ENCODE data around the gene CCL11.
A peak's percentile ranks its signal among the peaks of the same experiment; 100 is the strongest.
"Not testable (repeated sequence)": the region's sequence is repeated elsewhere in the genome, so short reads cannot be mapped to it uniquely, and the experiment has no call there.

Gene CCL11

GRCh38 chr17:34312080-34312479 is 26.5 kb downstream of the CCL11 start:
- no peak for DNase-seq

- DNase-seq, result no peak
These were observed 27.6 kb downstream of the CCL11 start for GRCh38 chr17:34313164-34313563.

GRCh38 chr17:34314279-34314678 is 28.7 kb downstream of the CCL11 start:
- no peak for DNase-seq

GRCh38 chr17:34318474-34318873 is 32.9 kb downstream of the CCL11 start:
- peak; percentile 5 for DNase-seq

- no peak for DNase-seq
These were observed 33.5 kb downstream of the CCL11 start, which contains the start of gene CCL8 for GRCh38 chr17:34319039-34319483. CCL8 (plus strand) TSS chr17:34319435; CDS start chr17:34319502, 67 bp downstream.

- no peak for DNase-seq
These were observed 36.4 kb downstream of the CCL11 start for GRCh38 chr17:34321964-34322363.

- not testable (repeated sequence) for DNase-seq
These were observed 42.0 kb downstream of the CCL11 start for GRCh38 chr17:34327580-34327979.

GRCh38 chr17:34337701-34338100 is 52.2 kb downstream of the CCL11 start:
- DNase-seq, result no peak

All from activated CD4-positive, alpha-beta T cell treated with anti-CD3 and anti-CD28 coated beads, Interleukin-2, amount 50 U/mL, for 16 hours (primary cell).